HFF-Myc (cell line): ENCODE results near the gene COMT.
A peak's percentile ranks its signal among the peaks of the same experiment; 100 is the strongest.

ENCODE experiments used
- DNase-seq: peaks from one replicate; pipeline ENCODE4 v3.0.0-alpha.2; 2011; ENCODE audit warnings: low read depth; ENCODE audit errors: extremely low read depth
- H3K4me3 ChIP-seq: replicated peaks from 2 replicates; pipeline ENCODE4 v1.5.1; 2011; ENCODE audit warnings: low read depth, mild to moderate bottlenecking, control low read depth, low read length
- TF ChIP-seq, protein P1 (sequence below): IDR thresholded peaks from 2 replicates; pipeline ENCODE4 v1.5.1; 2012; ENCODE audit warnings: mild to moderate bottlenecking, low read depth, low read length, control low read depth; ENCODE audit errors: missing control alignments

COMT gene

DNA sequence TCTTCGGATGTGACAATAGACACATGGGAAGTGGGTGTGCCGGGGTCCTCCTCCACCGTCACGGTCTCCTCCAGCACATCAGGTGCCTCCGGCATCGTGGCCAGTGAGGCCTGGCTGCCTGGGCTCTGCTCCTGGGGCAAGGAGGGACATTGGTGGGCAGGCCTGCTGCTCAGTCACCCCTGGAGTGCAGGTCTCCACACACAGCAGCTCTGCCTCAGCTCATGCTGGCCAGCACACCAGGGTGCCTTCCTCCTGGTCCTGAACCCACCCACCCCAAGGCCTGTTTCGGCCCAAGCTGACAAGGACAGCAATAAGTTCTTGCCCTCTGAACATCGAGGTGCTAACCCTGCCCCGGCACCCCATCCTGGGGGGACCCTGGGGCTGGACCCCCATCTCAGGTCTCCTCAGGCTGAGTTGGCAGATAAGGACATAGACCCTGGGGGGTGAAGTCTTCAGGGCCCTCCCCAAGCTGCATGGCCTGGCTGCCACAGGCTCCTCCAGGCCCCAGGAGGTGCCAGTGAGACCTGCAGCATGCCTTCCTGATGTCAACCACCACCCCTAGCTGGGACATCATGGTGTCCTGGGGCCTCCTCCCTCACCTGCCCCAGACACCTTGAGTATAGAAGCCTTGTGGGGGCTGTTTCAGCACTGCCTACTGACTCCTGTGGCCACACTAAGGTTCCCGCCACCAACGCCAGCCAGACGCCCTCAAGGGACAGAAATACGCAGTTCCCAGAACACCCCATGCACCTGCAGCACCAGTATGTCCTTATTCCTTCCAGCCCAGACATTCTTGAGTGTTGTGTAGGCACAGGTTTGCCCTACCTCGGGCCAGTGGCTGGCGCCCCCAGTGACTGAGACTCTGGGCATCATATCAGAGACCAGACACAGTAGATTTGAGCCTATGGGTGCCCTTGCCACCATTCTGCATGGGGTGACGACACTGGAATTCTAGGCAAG, 40.7 kb downstream of the COMT start:
- DNase-seq = no peak
- no peak overlapping the region for H3K4me3 ChIP-seq
- TF ChIP-seq, protein P1, sequence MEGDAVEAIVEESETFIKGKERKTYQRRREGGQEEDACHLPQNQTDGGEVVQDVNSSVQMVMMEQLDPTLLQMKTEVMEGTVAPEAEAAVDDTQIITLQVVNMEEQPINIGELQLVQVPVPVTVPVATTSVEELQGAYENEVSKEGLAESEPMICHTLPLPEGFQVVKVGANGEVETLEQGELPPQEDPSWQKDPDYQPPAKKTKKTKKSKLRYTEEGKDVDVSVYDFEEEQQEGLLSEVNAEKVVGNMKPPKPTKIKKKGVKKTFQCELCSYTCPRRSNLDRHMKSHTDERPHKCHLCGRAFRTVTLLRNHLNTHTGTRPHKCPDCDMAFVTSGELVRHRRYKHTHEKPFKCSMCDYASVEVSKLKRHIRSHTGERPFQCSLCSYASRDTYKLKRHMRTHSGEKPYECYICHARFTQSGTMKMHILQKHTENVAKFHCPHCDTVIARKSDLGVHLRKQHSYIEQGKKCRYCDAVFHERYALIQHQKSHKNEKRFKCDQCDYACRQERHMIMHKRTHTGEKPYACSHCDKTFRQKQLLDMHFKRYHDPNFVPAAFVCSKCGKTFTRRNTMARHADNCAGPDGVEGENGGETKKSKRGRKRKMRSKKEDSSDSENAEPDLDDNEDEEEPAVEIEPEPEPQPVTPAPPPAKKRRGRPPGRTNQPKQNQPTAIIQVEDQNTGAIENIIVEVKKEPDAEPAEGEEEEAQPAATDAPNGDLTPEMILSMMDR = no peak

DNA sequence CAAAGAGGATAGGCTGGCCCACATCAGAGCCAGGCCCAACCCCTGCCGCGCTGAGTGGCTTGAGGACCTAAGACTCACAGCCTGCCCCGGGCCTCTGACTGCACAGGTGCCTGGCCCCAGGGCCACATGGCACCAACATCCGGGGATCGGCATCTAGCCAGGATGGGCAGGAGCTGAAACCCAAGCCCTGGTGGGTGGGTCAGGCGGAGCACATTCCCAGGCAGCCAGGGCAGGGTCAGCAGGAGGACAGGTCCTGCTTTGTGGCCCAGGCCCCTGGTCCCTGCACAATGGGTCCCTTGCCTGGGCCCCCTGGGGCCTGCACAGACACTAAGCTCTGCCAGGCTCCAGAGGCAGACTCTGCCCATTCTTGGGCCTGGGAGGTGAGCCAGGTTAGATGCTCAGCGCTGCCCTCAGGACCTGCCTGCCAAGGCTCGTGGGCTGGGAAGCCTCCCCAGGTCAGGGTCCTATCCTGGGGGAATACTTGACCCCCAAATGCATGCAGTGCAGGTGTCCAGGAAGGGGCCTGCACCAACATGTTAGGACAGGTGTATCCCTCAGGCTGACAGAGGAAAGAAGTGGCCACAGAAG, 41.5 kb downstream of the COMT start:
- TF ChIP-seq, protein P1 = no peak
- no peak for DNase-seq
- no peak overlapping the region for H3K4me3 ChIP-seq

DNA sequence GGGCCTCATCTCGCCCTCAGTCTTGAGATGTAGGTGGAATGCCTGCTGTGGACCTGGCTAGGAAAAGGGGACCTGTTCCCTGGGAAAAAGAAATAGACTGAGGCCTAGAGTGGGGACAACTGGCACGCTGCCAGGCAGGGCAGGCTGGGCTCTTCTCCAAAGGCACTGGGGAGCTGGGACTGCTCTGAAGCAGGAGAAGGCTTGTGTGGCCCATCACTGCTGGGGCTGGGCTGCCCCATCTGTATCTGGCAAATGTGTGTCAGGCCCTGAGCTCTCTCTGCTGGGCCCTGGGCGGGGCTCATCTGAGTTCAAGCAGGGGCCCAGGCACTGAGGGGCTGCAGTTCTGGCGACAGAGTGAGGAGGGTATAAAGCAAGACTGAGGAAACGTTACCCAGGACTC, 42.2 kb downstream of the COMT start:
- DNase-seq = no peak
- TF ChIP-seq, protein P1 = no peak
- no peak overlapping the region for H3K4me3 ChIP-seq

DNA sequence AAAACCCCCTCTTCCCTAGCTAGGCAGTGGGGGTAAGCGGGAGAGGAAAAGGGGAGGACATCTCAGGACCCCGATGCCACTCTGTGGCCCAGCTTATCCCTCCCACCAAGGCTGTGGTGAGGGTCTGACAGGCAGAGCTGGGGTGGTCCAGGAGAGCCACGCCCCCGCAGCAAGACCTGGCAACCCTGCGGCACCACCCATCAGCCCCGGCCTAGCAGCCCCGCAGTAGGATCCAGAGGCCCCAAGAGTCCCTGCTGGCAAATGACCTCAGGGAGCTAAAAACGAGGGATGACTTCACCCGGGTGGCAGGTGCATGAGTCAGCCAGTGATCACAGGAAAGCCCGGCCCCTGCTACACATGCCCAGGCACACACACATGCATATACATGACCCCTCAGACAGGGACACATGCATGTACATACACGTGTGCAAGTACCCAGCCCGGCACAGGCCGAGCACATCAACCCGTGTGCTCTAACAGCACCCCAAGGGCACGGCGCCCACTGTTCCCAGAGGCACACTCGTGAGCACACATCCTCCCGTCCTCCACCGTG, 42.7 kb downstream of the COMT start:
- TF ChIP-seq, protein P1 = no peak
- H3K4me3 ChIP-seq = no peak overlapping the region
- DNase-seq = no peak

DNA sequence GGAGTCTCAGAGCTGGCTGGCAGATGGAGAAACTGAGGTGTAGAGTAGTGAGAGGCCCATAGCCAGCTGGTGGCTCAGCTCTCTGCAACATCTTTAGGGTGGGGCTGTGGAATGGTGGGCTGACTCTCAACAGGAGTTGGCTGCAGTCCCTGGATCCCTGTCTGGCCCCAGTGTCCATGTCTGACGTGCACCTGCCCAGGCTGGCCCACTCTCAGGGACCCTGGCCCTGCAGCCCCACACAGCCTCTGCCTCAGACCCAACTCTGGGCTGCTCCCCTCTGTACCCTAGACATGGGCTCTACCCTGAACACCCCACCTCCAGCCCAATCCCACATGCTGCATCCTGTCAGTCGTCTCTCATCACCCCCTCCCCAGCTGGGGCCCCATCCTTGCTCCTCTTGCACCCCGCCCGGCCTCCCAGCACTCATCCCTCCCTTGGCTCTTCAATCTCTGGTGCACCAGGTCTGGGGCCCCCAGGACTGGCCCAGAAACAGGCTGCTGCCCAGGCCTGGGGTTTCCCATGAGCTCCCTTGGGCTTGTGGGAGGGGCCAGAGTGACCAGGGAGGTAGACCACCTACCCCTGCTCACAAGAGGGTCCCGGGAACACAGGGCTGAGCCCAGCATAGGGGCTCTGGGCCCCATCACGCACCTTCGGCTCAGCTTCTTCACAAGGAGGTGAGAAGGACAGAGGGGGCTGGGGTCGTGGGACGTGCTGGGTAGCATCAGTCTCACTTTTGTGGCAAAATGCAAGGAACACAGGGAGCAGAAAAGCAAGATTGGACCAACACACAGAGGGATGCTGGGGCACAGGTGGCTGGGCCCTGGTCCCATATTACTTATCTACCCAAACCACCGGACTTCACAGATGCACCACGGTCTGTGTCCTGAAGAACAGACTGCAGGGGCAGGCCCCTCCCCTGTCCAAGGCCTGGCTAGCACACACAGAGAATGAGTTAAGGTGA, 43.6 kb downstream of the COMT start:
- H3K4me3 ChIP-seq = no peak overlapping the region
- DNase-seq = no peak
- TF ChIP-seq, protein P1 = no peak

DNA sequence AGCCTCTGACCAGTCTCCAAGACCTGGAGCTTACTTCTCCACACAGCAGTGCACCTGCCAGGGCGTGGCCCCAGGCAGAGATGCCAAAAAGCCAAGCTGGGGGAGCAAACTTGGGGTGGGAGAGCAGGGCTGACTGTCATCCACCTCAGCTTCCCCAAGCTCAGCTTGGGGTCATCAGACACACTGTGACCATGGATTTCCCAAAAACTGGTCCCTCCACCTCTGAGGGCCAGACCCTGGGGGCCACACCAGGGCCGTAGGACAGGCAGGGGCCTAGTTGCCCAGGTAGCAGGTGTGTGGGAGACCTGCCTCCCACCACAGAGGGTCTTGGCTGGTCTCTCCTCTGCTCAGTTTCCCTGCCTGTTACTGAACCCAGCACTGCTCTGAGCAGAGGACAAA, 44.4 kb downstream of the COMT start:
- H3K4me3 ChIP-seq = peak overlapping the region; percentile 60
- no peak for DNase-seq
- TF ChIP-seq, protein P1 = no peak
